Jurkat, Clone E6-1 (cell line): ENCODE results near the gene PIAS1.
"Not testable (repeated sequence)": the region's sequence is repeated elsewhere in the genome, so short reads cannot be mapped to it uniquely, and the experiment has no call there.

Source experiments
- DNase-seq: peaks from one replicate; pipeline ENCODE4 v3.0.0-alpha.2; 2011; ENCODE audit warnings: low read depth, low spot score
- H3K4me3 ChIP-seq: 2 replicates; pipeline ENCODE4 v1.5.1; 2011; ENCODE audit warnings: mild to moderate bottlenecking, low read length, control low read depth, moderate library complexity

Gene PIAS1

DNA sequence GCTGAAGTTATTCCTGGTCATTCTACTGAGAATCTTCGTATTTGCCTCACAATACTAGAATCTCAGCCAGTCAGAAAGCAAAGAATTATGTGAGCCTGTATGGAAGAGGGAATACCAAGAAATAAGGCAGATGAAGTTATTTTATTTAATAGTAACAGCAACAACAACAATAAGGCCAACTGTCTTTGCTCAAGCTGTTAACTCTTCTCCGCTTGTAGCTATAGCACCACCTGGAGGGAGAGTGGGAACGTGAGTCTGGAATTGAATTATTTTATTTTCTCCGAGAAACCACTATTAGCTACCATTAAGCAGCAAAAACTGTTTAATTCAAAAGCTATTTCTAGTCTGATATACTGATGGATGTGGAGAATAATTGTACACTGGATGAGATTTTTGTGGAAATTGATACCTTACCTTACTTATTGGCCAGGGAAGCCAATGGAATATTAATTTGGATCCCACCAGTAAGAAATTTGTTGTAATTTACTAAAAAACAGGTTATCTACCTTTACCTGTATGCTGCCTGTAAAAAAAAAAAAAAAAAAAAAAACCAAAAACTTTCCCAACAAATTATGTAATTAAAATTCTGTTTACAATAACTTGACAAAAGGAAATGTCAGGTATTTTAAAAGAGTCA, 100.9 kb downstream of the PIAS1 start:
- DNase-seq = peak; percentile 34

DNA sequence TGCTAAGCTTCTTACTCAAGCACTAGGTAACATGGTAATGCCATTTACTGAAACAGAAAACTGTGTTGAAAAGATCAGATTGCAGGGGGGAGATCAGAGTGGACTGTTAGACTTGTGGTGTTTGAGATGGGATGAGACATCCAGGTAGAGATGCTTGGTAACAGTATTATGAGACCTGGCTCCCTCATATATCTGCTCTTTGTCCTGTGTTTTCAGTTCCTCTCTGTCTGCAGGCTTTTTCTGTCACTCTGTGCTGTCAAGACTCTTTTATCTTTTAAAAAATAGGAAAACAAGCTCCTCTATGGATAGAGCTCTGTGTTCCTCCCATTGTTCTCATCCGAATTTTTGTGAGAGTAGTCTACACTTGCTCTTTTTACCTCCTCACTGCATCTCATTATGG, 103.0 kb downstream of the PIAS1 start:
- no peak overlapping the region for H3K4me3 ChIP-seq
- DNase-seq = no peak

More for the DNA sequence above, 100.9 kb downstream of the PIAS1 start:
- no peak overlapping the region for H3K4me3 ChIP-seq

DNA sequence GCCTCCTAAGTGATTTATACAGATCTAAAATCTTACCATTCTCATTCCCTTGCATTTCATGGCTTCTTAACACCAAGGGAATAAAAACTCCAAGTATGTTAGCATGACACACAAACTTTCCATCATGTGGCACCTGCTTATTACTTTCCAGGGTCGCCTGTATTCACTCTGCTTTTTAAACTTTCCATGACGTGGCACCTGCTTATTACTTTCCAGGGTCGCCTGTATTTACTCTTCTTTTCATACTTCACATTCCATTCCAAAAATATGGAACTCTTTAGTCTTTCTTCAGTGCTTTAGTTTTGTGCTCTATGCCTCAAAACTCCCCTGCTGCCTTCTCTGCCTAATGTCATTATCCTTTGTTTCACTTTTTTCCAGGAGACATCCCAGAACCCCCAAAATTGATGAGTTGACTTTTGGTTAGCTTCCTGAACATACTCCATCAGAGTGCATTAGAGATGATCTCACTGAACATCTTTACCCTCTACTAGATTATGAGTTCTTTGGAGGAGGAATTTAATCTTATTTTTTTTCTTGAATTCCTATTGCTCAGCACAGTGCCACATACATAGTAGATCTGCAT, 104.0 kb downstream of the PIAS1 start:
- no peak for DNase-seq
- no peak overlapping the region for H3K4me3 ChIP-seq

DNA sequence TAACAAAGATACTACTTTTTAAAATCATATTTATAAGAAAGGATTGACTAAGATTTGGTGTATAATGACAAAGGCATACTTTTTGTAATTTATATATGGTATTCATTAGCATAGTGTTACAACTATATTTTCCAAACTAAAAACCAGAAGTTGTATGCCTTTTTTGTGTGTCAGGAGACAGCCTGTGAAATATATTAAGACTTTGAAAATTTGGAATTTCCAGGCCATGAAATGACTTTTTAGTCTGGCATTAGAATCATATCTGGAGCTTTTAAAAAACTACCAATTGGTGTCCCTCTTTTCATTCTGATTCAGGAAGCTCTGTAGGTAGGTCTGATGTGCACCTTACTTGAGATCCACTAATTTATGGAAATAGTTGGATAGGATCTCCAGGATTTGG, 109.1 kb downstream of the PIAS1 start:
- no peak for DNase-seq

DNA sequence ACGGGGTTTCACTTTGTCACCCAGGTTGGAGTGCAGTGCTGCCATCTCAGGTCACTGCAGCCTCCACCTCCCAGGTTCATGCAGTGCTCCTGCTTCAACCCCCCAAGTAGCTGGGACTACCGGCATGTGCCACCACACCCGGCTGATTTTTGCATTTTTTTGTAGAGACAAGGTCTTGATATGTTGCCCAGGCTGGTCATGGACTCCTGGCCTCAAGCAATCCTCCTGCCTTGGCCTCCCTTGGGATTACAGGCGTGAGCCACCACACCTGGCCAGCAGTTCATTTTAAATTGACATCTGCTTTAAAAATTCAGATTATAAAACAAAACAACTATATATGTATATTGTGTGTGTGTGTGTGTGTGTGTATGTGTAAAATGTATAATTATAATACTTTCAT, 112.7 kb downstream of the PIAS1 start:
- no peak for DNase-seq
- no peak overlapping the region for H3K4me3 ChIP-seq

More for the DNA sequence above, 109.1 kb downstream of the PIAS1 start:
- no peak overlapping the region for H3K4me3 ChIP-seq

DNA sequence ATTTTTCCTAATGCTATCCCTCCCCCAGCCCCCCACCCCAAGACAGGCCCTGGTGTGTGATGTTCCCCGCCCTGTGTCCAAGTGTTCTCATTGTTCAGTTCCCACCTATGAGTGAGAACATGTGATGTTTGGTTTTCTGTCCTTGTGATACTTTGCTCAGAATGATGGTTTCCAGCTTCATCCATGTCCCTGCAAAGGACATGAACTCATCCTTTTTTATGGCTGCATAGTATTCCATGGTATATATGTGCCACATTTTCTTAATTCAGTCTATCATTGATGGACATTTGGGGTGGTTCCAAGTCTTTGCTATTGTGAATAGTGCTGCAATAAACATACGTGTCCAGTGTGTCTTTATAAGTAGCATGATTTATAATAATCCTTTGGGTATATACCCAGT, 117.9 kb downstream of the PIAS1 start:
- not testable (repeated sequence) for DNase-seq, H3K4me3 ChIP-seq

DNA sequence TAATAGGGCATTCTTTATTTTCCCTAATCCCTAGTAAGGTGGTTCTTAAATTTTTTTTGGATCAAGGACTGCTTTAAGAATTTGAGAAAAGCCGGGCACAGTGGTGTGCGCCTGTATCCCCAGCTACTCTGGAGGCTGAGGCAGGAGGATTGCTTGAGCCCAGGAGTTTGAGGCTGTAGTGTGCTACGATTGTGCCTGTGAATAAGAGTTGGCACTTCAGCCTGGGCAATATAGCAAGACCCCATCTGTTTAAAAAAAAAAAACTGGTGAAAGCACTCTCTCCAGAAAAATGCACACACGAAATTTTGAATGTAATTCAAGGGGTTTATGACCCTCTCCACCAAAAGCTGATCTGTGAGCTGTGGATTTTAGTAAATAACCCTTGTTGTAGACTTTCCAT, 119.0 kb downstream of the PIAS1 start:
- no peak overlapping the region for H3K4me3 ChIP-seq
- no peak for DNase-seq

DNA sequence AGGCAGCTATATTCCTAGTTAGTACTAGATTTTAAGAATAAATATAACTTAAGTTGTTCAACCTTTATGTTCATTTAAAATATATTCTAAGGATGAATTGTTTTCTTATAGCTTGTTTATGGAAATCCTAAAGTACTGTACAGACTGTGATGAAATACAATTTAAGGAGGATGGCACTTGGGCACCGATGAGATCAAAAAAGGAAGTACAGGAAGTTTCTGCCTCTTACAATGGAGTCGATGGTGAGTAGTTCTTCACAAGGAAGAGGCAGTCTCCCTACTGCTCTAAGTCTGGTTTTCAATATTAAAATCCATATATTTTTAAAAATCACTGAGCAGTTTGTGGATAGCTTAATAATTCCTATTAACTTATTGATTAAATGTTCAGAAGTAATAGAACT, 121.4 kb downstream of the PIAS1 start:
- no peak for DNase-seq

DNA sequence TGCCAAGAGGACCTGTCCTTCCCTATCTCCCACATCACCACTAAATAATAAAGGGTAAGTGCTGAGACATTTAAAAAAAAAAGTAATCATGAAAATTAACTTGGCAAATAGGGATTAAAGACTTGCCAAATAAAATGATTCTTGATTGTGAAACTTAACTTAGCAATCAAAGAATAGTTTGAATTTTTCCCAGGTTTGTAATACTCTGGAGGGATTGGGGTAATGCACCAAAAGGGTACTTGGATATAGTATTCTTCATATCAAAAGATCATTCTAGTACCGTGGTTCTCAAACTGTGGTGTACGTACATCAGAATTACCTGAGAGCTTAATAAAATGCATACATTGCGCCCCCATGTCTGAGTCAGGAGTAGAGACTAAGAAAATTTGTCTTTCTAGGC, 122.5 kb downstream of the PIAS1 start:
- DNase-seq = no peak
- no peak overlapping the region for H3K4me3 ChIP-seq

More for the DNA sequence above, 121.4 kb downstream of the PIAS1 start:
- no peak overlapping the region for H3K4me3 ChIP-seq

DNA sequence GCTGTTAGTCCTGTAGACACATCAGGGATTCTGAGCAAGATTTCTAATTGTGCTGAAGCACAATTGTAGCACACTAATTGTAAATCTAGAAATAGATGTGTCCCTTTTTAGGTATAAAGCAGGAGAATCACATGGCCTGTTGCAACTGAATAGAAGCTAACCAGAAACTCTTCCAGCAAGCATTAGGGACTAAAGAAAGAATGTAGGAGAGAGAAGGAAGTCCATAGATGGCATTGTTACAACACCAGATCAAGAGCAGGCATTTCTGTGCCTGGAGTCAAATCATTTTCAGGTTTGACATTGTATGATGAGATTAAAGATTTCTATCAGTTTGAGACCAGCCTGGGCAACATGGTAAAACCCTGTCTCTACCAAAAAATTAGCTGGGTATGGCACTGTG, 123.6 kb downstream of the PIAS1 start:
- no peak overlapping the region for H3K4me3 ChIP-seq
- no peak for DNase-seq

DNA sequence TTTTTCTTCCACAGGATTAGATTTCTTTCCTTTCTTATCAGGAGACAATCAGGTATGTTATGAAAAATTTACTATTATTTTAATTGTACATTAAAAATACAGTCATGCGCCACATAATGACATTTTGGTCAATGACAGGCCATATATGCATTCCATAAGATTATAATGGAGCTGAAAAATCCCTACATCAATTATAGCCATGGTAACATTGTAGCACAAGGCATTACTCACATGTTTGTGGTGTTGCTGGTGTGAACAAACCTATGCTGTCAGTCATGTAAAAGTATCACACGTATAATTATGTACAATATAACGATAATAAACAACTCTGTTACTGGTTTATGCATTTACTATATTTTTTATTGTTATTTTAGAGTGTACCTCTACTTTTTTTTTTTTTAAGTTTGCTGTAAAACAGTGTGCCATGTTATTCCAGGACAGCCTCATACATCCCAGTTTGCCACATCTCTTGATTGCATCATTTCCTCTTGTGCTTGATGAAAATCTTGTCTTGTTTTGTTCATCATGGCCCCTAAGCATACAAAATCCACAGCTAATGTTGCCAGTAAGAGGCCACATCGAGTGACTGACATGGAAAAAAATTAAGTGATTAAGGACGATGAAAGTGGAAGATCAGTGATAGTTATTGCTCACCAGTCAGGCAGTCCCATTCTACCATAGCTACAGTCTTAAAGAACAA, 129.7 kb downstream of the PIAS1 start:
- DNase-seq = no peak

DNA sequence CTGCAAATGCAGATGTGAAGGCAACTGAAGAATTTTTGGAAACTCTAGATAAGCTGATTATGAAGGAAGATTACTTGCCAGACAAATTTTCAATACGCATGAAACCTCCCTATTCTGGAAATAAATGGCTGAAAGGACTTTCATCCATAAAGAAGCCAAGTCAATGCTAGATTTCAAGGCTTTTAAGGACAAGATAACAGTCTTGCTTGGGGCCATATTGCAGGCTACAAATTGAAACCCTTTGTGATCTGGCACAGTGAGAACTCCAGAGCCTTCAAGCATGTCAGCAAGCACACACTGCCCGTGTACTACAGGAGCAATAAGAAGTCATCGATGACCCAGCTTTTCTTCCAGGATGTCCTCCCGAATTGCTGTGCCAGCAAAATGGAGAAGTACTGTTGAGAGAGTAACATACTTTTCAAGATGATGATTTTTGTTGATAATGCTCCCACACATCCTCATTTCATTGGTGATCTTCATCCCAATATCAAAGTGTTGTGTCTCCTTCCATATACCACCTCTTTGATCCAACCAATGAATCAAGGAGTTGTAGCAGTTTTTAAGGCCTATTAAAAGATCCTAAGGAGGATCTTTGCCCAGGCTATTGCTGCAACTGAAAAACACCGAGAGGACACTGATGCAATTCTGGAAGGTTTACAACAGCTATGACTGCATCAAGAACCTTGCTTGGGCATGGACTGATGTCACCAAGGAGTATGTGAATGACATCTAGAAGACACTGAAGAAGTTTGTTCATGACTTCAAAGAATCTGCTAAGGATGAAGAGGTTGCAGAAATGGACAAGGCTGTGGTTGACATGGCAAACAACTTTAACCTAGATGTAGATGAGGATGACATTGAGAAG, 130.7 kb downstream of the PIAS1 start:
- H3K4me3 ChIP-seq = no peak overlapping the region
- no peak for DNase-seq

More for the DNA sequence above, 129.7 kb downstream of the PIAS1 start:
- no peak overlapping the region for H3K4me3 ChIP-seq

DNA sequence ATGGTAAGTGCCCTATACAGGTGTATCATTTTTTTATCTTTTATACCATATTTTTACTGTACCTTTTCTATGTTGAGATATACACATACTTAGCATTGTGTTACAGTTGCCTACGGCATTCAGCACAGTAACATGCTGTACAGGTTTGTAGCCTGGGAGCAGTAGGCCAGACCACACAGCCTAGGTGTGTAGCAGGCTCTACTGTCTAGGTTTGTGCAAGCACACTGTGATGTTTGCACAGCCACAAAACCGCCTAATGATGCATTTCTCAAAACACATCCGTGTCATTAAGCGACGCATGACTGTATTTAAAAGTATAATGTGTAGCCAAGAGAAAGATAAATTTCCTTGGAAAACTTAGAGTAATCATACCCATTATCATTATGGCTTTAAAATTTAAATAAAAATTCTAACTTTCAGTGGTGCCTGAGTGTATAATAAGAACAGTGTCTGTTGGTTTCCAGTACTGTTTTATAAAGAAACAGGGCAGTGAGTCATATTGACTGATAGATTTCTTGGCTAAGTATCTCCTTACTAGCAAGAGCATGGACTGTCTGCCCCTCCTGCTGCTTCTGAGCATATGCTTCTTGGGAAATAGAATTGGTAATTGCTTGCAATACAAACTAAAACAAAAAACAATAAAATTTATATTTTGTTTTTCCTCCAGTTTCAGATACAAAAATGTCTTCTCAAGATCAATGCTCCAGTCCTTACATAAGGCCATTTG, 132.7 kb downstream of the PIAS1 start:
- DNase-seq = no peak

DNA sequence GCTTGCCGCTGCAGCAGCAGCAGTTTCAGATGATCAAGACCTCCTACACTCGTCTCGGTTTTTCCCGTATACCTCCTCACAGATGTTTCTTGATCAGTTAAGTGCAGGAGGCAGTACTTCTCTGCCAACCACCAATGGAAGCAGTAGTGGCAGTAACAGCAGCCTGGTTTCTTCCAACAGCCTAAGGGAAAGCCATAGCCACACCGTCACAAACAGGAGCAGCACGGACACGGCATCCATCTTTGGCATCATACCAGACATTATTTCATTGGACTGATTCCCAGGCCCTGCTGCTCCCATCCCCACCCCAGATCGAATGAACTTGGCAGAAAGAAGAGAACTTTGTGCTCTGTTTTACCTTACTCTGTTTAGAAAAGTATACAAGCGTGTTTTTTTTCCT, 133.4 kb downstream of the PIAS1 start:
- DNase-seq = no peak
- H3K4me3 ChIP-seq = no peak overlapping the region

More for the DNA sequence above, 132.7 kb downstream of the PIAS1 start:
- H3K4me3 ChIP-seq = no peak overlapping the region

DNA sequence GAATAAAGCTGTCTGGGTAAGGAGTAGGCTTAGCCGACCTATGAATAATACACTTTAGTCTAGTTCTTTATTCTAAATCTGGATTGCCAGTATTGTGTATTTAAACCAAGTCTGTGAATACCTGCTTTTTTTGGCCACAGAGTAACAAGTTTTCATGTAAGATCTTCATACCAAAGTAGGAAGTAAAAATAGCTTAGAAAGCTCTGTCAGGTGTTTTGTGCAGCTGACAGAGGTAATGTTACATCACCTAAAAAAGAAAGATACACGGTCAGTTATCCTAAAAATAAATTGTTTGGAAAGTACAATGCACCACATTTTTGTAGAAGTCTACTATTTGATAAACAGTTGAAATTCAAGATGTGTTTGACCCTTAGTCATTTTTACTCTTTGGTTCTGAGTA, 134.5 kb downstream of the PIAS1 start:
- no peak overlapping the region for H3K4me3 ChIP-seq
- DNase-seq = no peak

DNA sequence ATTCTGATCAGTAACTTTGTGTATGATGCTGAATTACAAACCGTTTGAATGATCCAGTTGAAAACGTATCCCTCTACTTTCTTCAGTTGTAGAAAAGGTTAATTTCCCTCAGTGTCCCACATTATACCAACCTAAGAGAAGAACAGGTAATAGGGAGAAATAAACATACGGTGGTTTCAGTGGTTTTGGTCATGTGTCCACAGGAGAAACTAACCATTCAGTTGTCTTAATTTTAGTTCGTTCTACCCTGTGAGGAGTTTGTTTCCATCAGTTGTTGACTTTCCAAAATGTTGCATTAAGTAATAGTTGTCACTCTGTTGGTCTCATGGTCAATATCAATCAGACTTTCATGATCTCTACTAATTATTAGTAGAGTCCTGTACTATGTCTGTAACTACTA, 135.9 kb downstream of the PIAS1 start:
- H3K4me3 ChIP-seq = no peak overlapping the region
- DNase-seq = no peak

DNA sequence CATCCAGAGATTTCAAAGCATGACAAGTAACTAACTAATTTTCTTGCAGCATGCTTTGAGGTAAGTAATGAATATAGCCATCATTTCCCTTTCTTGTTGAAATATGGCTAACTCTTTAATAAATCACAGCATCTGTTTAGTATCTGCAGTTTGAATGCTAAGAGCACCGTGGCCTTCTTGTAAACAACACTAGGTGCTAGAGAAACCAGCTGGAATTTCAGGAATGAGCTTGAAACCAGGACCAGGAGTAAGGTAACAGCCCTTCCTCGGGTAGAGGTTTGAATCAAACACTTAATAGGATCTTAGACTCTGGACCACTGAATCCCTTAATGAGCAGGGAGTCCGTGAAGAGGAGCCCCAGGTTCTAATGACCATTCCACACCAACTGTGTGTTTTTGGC, 137.4 kb downstream of the PIAS1 start:
- H3K4me3 ChIP-seq = no peak overlapping the region
- DNase-seq = no peak

DNA sequence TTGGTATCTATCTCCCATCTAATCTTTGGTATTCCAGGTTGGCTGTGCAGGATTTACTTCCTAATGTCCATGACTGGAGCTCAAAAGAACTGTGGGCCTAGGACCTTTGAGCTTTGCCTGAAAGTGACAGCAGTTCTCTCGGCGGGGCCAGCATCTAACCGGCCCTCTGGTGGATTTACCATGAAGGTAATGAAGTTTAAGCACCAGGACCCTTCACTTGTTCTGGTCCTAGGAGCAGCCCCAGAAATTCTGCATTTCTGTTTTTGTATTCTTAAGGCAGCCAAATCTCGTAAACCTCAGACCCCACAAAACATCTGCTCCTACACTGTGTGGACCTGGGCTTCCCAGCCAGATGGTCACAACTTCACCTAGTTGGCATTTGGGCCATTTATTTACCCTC, 138.0 kb downstream of the PIAS1 start:
- no peak for DNase-seq
- no peak overlapping the region for H3K4me3 ChIP-seq

DNA sequence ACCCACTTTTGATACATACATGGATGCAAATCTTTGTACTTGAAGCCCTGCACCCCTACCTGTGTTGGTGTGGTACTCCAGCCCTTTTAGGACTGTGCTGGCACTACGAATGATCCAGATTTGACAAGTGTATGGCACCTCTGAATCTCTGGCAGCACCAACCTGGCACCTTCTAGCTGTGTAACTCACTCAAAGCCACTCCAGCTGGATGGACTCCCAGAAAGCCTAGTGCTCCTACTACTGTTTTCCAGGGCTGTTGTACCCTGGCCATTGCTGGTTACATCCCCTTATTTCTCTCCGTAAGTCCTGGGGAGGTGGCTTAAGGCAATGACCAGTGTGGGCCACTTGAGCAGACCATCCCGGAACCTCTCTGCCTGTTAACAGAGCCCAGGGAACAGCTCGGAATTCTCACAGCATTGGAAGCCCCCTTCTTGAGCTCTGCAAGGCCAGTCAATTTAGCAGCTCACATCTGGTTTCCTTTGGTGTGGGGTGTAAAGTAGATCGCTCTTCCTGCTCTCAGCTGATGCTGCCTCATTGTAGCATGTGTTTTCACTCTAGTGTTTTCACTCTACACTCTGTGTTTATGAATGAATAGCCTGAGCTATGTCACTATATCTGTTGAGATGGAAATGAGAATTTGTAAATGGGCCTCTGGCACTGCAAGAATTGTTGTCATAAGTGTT, 138.8 kb downstream of the PIAS1 start:
- no peak overlapping the region for H3K4me3 ChIP-seq
- no peak for DNase-seq
